CD4-positive, alpha-beta memory T cell (primary cell): Measurements from ENCODE around the gene ZBTB22. TPM values are rescaled to one million over a fixed set of nuclear protein-coding genes. Genes with fewer than 3 reads are reported as not detected.

Experiments used
- CTCF ChIA-PET: fragments of 350-600 bp; sonication (Branson Sonifier 250); formaldehyde crosslinking; loops from one replicate; lab custom pipeline; 2021; ENCODE audit warnings: inconsistent platforms; ENCODE audit not compliant: partially characterized antibody; lab: Charles Lee
- POLR2A ChIA-PET: fragments of 350-600 bp; sonication (Branson Sonifier 250); formaldehyde crosslinking; loops from one replicate; lab custom pipeline; 2021; ENCODE audit not compliant: partially characterized antibody; lab: Charles Lee
- DNase-seq, 5 donors: peaks; one replicate each; pipeline versions ENCODE4 v3.0.0 to v3.0.0-alpha.2; 2020 to 2022; ENCODE audit warnings: mixed read lengths in 1 of 5
- H3K27ac ChIP-seq: one replicate; pipeline ENCODE4 v1.7.0; 2013; ENCODE audit warnings: low read depth, low read length
- H3K27me3 ChIP-seq: 2 replicates; pipeline ENCODE4 v1.7.0; 2013; ENCODE audit warnings: mild to moderate bottlenecking, low read length, moderate library complexity; ENCODE audit not compliant: insufficient read depth
- H3K36me3 ChIP-seq: 2 replicates; pipeline ENCODE4 v1.7.0; 2013; ENCODE audit warnings: mild to moderate bottlenecking, low read length, moderate library complexity; ENCODE audit not compliant: insufficient read depth
- H3K4me1 ChIP-seq: 2 replicates; pipeline ENCODE4 v1.7.0; 2013; ENCODE audit warnings: mild to moderate bottlenecking, low read length, moderate library complexity; ENCODE audit not compliant: insufficient read depth
- H3K4me3 ChIP-seq, 2 donors: one replicate each; pipeline ENCODE4 v1.7.0; 2013; ENCODE audit warnings: low read length in 2 of 2, mild to moderate bottlenecking in 1 of 2
- H3K9me3 ChIP-seq, 2 donors: one replicate each; pipeline ENCODE4 v1.7.0; 2013; ENCODE audit warnings: low read length in 2 of 2, control low read depth in 1 of 2; ENCODE audit not compliant: control insufficient read depth in 1 of 2
- H3K27ac Mint-ChIP-seq, 7 donors: one replicate each; pipeline ENCODE4 v1.8.0; 2020 to 2021; ENCODE audit warnings: mixed read lengths in 7 of 7, mild to moderate bottlenecking in 6 of 7, inconsistent platforms in 3 of 7, moderate library complexity in 3 of 7
- H3K27me3 Mint-ChIP-seq, 2 donors: one replicate each; pipeline ENCODE4 v1.8.0; 2020 to 2021; ENCODE audit warnings: mixed read lengths in 2 of 2
- H3K36me3 Mint-ChIP-seq, 2 donors: one replicate each; pipeline ENCODE4 v1.8.0; 2020 to 2021; ENCODE audit warnings: mixed read lengths in 2 of 2, inconsistent platforms in 1 of 2, mild to moderate bottlenecking in 1 of 2
- H3K4me1 Mint-ChIP-seq, 4 donors: one replicate each; pipeline ENCODE4 v1.8.0; 2020 to 2021; ENCODE audit warnings: mixed read lengths in 4 of 4, mild to moderate bottlenecking in 1 of 4
- H3K4me3 Mint-ChIP-seq, 8 donors: one replicate each; pipeline ENCODE4 v1.8.0; 2020 to 2021; ENCODE audit warnings: mixed read lengths in 8 of 8, mild to moderate bottlenecking in 7 of 8, moderate library complexity in 6 of 8, inconsistent platforms in 3 of 8
- H3K9me3 Mint-ChIP-seq, 8 donors: one replicate each; pipeline ENCODE4 v1.8.0; 2020 to 2021; ENCODE audit warnings: mixed read lengths in 8 of 8, mild to moderate bottlenecking in 5 of 8, inconsistent platforms in 3 of 8, moderate library complexity in 1 of 8
- intact Hi-C: fragments of 100-400 bp; cut with micrococcal nuclease; formaldehyde crosslinking; loops from one replicate; pipeline ENCODE4 v1.15.1; 2023
- polyA plus RNA-seq, 2 donors: library from polyadenylated mRNA; unstranded; fragments of 300-500 nt; fragmentation: Illumina TruSeq; gene quantifications; one replicate each; pipeline ENCODE4 v1.2.3, GENCODE V29; 2021
- total RNA-seq, 2 experiments: library from RNA; stranded (reverse); gene quantifications; one replicate each; pipeline ENCODE4 v1.2.3, GENCODE V29; 2021

Gene ZBTB22
- total and polyA plus RNA-seq, 4 experiments from 2014 or later = 15.3 to 28.7 (median 23.5) TPM

DNA sequence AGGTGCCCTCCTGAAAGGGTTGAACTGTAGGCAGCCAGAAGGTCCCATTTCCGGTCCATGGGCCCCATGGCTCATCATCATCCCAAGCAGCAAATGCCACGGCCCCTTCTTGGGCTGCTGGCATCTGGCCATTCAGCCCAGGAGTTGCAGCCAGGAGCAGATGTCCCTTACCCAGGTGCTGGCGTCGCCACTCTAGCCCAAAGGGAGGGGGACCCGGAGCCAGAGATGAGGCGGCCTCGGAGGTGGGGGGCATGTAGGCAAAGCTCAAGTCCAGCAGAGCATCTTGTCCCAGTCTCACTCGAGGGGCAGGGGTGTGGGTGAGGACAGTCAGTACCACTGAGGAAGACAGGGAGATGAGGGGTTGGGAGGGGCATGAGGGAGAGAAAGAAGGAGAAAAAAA is 12.5 kb downstream of the ZBTB22 start:
- no peak overlapping the region for H3K4me3 Mint-ChIP-seq
- peak overlapping the region in 3 of 7 donors; percentile 7 to 67 (median 57) for H3K27ac Mint-ChIP-seq
- no peaks in the 10 kb centered on the region for H3K27me3 ChIP-seq
- no peak overlapping the region for H3K4me3 ChIP-seq
- intact Hi-C loops = no loop called here
- no peaks in the 10 kb centered on the region for H3K9me3 Mint-ChIP-seq
- DNase-seq = no peak
- CTCF ChIA-PET = interaction anchor here (1.3 kb wide), 1 partner anchor 12 kb away, joined by 3 read pairs; no protein-coding TSS in a partner anchor
- H3K4me1 ChIP-seq = peaks cover 45% of the 10 kb centered on the region
- no peaks in the 10 kb centered on the region for H3K9me3 ChIP-seq
- no peaks in the 10 kb centered on the region for H3K27me3 Mint-ChIP-seq
- H3K27ac ChIP-seq = no peak overlapping the region
- POLR2A ChIA-PET = interaction anchor here (1.0 to 2.0 kb wide), 2 partner anchors 15 to 39 kb away, joined by 3 to 7 read pairs; partner anchors contain the start of gene PFDN6
- peaks cover 21 to 50% (median 34%) of the 10 kb centered on the region in 4 donors for H3K4me1 Mint-ChIP-seq
- peaks cover 28 to 60% of the 10 kb centered on the region in 2 donors for H3K36me3 Mint-ChIP-seq
- peaks cover 45% of the 10 kb centered on the region for H3K36me3 ChIP-seq

DNA sequence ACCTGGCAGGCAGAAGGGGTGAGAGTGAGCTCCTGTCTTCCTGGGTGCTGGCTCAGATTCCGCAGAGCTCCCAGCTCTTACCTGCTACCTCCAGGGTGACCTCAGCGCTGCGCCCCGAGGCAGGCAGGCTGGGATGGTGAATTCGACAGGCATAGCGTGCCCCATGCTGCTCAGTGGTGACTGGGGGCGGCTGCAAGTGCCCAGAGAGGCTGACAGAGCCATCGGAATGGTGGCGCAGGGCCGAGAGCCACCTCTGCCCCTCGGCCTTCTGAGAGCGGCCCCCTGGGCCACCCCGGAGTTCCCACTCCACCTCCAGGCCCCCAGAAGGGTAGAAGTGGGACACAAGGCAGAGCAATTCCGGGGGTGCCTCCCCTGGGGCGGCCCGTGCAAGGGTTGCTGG is 13.3 kb downstream of the ZBTB22 start:
- Histone ChIP-seq H3K4me1 (peaks cover 46% of the 10 kb centered on the region), H3K27me3 (no peaks in the 10 kb centered on the region), H3K27ac (no peak overlapping the region), H3K36me3 (peaks cover 45% of the 10 kb centered on the region), H3K9me3 (no peaks in the 10 kb centered on the region), H3K4me3 (no peak overlapping the region)
- H3K36me3 Mint-ChIP-seq = peaks cover 28 to 68% of the 10 kb centered on the region in 2 donors
- peaks cover 26 to 59% (median 39%) of the 10 kb centered on the region in 4 donors for H3K4me1 Mint-ChIP-seq
- intact Hi-C loops = no loop called here
- H3K4me3 Mint-ChIP-seq = no peak overlapping the region
- POLR2A ChIA-PET = interaction anchor here (1.0 to 4.4 kb wide), 3 partner anchors 9 to 40 kb away, joined by 3 to 29 read pairs (median 7); partner anchors contain the start of genes PFDN6 and TAPBP
- H3K9me3 Mint-ChIP-seq = peaks cover 0 to 2% (median 0%) of the 10 kb centered on the region in 8 donors
- H3K27me3 Mint-ChIP-seq = no peaks in the 10 kb centered on the region
- peak overlapping the region in 4 of 7 donors; percentile 24 to 82 (median 52) for H3K27ac Mint-ChIP-seq
- CTCF ChIA-PET = no interaction called here
- no peak for DNase-seq

DNA sequence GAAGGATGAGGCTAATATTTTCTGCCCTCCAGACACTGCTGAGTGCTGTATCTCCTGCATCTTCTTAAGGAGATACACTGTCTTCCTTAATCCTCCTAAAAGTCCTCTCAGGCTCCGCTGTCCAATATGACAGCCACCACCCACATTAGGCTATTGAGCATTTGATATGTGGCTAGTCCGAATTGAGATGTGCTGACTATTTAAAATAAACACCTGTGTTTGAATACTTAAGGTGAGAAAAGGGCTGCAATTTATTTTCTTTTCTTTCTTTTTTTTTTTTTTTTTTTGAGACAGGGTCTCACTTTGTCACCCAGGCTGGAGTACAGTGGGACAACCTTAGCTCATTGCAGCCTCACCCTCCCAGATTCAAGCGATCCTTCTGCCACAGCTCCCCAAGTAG is 15.7 kb downstream of the ZBTB22 start:
- Mint-ChIP-seq H3K36me3 (peaks cover 21 to 62% of the 10 kb centered on the region in 2 donors), H3K27me3 (peaks cover 0 to 4% of the 10 kb centered on the region in 2 donors), H3K4me1 (peaks cover 23 to 55% (median 39%) of the 10 kb centered on the region in 4 donors), H3K4me3 (peak overlapping the region in 1 of 8 donors; percentile 15), H3K27ac (peak overlapping the region in 5 of 7 donors; percentile 4 to 96 (median 59)), H3K9me3 (peaks cover 0 to 2% (median 0%) of the 10 kb centered on the region in 8 donors)
- H3K4me1 ChIP-seq = peaks cover 44% of the 10 kb centered on the region
- ChIA-PET CTCF (interaction anchor here (0.6 to 4.8 kb wide), 5 partner anchors 10 to 43 kb away, joined by 3 to 35 read pairs (median 8); partner anchors contain the start of genes PFDN6, RPS18, TAPBP and VPS52), POLR2A (interaction anchor here (0.9 to 7.4 kb wide), 7 partner anchors 11 to 43 kb away, joined by 3 to 117 read pairs (median 29); partner anchors contain the start of genes B3GALT4, PFDN6, RPS18 and TAPBP)
- H3K27ac ChIP-seq = no peak overlapping the region
- no peak for DNase-seq
- H3K9me3 ChIP-seq = no peaks in the 10 kb centered on the region
- no peak overlapping the region for H3K4me3 ChIP-seq
- no peaks in the 10 kb centered on the region for H3K27me3 ChIP-seq
- intact Hi-C loops = no loop called here
- peaks cover 39% of the 10 kb centered on the region for H3K36me3 ChIP-seq

DNA sequence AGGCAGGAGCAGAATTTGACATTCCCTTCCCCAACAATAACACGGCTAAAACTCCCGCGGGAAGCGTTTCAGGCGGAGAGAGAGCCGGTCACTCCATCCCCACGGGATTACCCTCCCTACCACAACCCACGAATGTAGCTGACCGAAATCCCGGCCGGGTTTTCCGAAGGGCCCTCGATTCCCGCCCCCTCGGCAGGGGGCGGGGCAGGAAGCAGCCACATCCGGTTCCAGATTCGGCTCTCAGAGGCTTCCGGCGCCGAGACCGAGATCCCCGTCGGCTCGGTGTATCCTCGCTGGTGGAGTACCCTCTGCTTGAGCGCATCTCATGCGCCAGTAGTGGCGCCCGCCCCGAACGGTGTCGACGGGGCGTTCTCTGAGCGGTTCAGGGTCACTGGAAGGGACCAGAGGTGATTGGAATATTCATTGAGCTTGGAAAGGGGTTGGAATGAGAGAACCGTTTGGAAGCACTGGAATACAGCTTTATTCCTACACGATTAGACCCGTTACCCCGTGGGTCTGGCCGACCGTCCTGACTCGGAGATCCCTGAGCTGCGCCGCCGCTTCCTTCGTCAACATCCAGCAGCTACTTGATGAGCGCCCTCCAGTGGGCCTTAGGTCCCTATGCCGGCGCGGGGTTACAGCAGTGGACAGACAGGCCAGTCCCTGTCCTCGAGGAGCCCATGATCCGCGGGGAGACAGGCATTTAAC is 18.2 kb downstream of the ZBTB22 start:
- peak overlapping the region; percentile 94 for H3K27ac ChIP-seq
- ChIA-PET POLR2A (interaction anchor here (0.6 to 7.4 kb wide), 34 partner anchors 9 to 1238 kb away, joined by 3 to 150 read pairs (median 4); partner anchors contain the start of genes B3GALT4, BAK1, CUTA and HSD17B8), CTCF (interaction anchor here (0.7 to 4.8 kb wide), 13 partner anchors 10 to 138 kb away, joined by 3 to 35 read pairs (median 5); partner anchors contain the start of genes B3GALT4, CUTA, PFDN6 and RPS18)
- Mint-ChIP-seq H3K36me3 (peaks cover 21 to 55% of the 10 kb centered on the region in 2 donors), H3K4me3 (peak overlapping the region; percentile 99), H3K4me1 (peaks cover 22 to 42% (median 31%) of the 10 kb centered on the region in 4 donors), H3K9me3 (peaks cover 0 to 2% (median 0%) of the 10 kb centered on the region in 8 donors), H3K27me3 (peaks cover 0 to 4% of the 10 kb centered on the region in 2 donors), H3K27ac (peak overlapping the region; percentile 96 to 100 (median 99))
- peaks cover 27% of the 10 kb centered on the region for H3K4me1 ChIP-seq
- intact Hi-C loops = loop anchor here (1.0 to 2.0 kb wide), 8 partner anchors 10 to 99 kb away; partner anchors contain the start of genes B3GALT4, KIFC1, PFDN6 and RXRB
- no peaks in the 10 kb centered on the region for H3K9me3 ChIP-seq
- H3K36me3 ChIP-seq = peaks cover 41% of the 10 kb centered on the region
- DNase-seq = peak; percentile 91 to 94 (median 93)
- H3K4me3 ChIP-seq = peak overlapping the region; percentile 71 to 97
- H3K27me3 ChIP-seq = no peaks in the 10 kb centered on the region

DNA sequence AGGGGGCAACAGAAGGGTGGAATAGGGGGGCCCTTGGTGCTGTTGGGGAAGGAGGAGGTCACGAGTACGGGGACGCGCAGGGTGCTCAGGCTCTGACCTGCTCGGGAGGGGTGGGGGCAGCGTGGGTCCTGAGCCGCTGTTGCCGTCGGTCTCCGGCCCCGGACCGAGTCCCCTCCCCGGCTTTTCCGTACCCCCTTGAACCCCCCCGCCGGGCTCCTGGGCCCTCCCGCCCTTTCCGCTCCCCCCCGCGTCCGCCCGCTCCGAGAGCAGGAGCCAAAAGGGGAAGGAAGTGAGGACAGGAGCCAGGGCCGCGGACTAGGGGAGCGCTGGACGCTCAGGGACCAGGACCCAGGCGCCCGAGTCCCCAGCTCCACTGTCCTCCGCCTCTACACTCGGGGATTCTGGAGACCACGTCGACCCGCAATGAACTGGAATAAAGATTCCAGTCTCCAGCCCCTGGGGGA is 18.7 kb downstream of the ZBTB22 start, which contains the start of gene RGL2:
Gene RGL2, minus strand, starts transcription at position 170 of the 464 bp plus-strand sequence. CDS start 332 bp downstream, outside the sequence.
- peaks cover 19 to 59% of the 10 kb centered on the region in 2 donors for H3K36me3 Mint-ChIP-seq
- H3K27ac Mint-ChIP-seq = peak within 1 kb of the TSS; percentile 96 to 100 (median 99)

DNA sequence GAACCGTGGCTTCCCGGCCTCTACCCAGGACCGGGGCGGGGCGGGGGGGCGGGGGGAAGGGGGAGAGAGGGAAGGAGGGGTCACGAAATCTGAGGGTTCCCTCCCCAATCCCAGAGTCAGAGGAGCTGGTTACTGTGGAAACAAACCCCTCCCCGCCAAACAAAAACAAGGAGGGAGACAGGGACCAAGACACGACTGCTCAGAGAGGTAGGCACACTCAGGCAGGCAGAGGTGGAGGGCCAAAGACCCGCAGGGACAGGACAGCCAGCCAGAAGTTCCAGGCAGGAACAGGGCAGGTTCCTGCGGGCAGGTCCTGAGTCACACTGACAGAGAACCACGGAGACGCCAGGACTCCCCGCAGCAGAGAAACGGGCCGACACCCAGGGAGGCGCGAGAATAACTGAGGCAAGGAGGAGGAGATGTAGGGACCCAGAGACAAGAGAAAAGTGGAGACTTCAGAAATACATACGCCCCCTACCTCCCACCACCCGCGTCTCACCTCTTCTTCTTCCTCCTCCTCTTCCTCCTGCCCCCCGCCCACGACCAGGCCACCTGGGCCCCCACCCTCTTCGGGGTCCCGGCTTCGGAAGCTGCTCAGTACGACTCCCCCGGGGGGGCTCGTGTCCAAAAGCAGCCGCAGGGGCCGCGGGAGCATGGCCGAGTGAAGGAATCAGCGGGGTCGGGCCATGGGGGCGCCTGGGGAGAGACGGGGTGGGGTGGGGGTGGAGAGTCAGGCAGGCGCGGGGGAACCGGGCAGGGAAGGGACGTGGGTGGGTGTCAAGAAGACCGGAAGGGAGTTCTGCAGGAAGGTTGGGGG is 19.4 kb downstream of the ZBTB22 start:
- Histone ChIP-seq H3K27me3 (no peaks in the 10 kb centered on the region), H3K36me3 (peaks cover 42% of the 10 kb centered on the region), H3K4me1 (peaks cover 27% of the 10 kb centered on the region), H3K9me3 (no peaks in the 10 kb centered on the region), H3K27ac (peak overlapping the region; percentile 94), H3K4me3 (peak overlapping the region; percentile 71 to 91)
- Mint-ChIP-seq H3K36me3 (peaks cover 13 to 53% of the 10 kb centered on the region in 2 donors), H3K9me3 (peaks cover 0 to 2% (median 0%) of the 10 kb centered on the region in 8 donors), H3K27me3 (peaks cover 0 to 4% of the 10 kb centered on the region in 2 donors), H3K4me3 (peak overlapping the region; percentile 99), H3K4me1 (peaks cover 18 to 35% (median 26%) of the 10 kb centered on the region in 4 donors), H3K27ac (peak overlapping the region; percentile 95 to 100 (median 99))
- peak; percentile 68 to 85 (median 72) for DNase-seq
- POLR2A ChIA-PET = interaction anchor here (1.0 to 7.4 kb wide), 15 partner anchors 9 to 326 kb away, joined by 3 to 150 read pairs (median 6); partner anchors contain the start of genes B3GALT4, CUTA, KIFC1 and PFDN6
- intact Hi-C loops = loop anchor here (2.0 kb wide), 1 partner anchor 93 kb away; the partner anchor contains the start of gene KIFC1
- CTCF ChIA-PET = interaction anchor here (0.9 to 4.8 kb wide), 6 partner anchors 9 to 50 kb away, joined by 3 to 35 read pairs (median 4); partner anchors contain the start of genes PFDN6, TAPBP and WDR46

More for the DNA sequence above, 18.7 kb downstream of the ZBTB22 start, which contains the start of gene RGL2:
- POLR2A ChIA-PET = interaction anchor here (1.0 to 7.4 kb wide), 24 partner anchors 9 to 1238 kb away, joined by 3 to 150 read pairs (median 6); partner anchors contain the start of genes B3GALT4, CUTA, HSD17B8 and KIFC1
- Mint-ChIP-seq H3K4me1 (peaks cover 20 to 39% (median 30%) of the 10 kb centered on the region in 4 donors), H3K4me3 (peak within 1 kb of the TSS; percentile 99), H3K9me3 (peaks cover 0 to 2% (median 0%) of the 10 kb centered on the region in 8 donors), H3K27me3 (peaks cover 0 to 4% of the 10 kb centered on the region in 2 donors)
- Histone ChIP-seq H3K4me1 (peaks cover 27% of the 10 kb centered on the region), H3K9me3 (no peaks in the 10 kb centered on the region), H3K27ac (peak within 1 kb of the TSS; percentile 94), H3K4me3 (peak within 1 kb of the TSS; percentile 71 to 97), H3K27me3 (no peaks in the 10 kb centered on the region), H3K36me3 (peaks cover 41% of the 10 kb centered on the region)
- intact Hi-C loops = loop anchor here (1.0 to 2.0 kb wide), 8 partner anchors 10 to 99 kb away; partner anchors contain the start of genes B3GALT4, KIFC1, PFDN6 and RXRB
- CTCF ChIA-PET = interaction anchor here (0.7 to 4.8 kb wide), 11 partner anchors 9 to 137 kb away, joined by 3 to 35 read pairs (median 5); partner anchors contain the start of genes B3GALT4, PFDN6, RPS18 and TAPBP
- DNase-seq = peak in 2 of 5 donors; percentile 62 to 75
